ENCODE data around the gene UBL4B. TPM values are rescaled to one million over a fixed set of nuclear protein-coding genes. Genes with fewer than 3 reads are reported as not detected.

Gene UBL4B
- total RNA-seq, 1 experiment from 2014 or later, result 0.07 TPM

DNA sequence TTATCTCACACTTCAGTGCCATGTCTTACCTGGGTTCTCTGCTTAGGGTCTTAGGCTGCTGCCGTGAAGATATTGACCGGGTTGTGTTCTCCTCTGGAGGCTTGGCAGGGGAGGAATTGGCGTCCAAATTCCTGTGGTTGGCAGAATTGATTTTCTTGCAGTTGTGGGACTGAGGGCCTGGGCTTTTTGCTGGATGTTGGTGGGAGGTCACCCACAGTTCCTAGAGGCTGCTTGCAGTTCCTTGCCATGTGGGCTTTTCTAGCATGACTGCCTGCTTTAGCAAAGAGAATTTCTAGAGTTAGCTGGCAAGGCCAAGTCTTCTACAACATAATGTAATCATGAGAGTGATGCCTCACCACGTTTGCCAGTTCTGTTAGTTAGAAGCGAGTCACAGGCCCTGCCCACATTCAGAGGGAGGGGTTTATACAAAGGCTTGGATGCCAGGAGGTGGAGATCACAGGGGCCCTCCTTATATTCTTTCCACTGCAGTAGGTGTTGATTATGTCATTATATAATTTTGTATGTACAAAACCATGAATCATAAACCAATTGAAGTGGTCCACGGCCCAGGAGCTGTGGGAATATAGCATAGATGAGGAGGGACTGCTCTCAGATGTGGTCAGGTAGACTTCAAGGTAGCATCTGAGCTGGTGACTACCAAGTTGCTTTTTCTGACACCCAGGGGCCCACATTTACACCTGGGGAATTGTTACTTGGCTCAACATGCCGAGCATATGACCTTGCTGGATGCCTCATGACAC lies 6.6 kb downstream of the UBL4B start:
- H3K36me3 ChIP-seq (ENCODE audit: low read depth, low read length), result no peaks in the 10 kb centered on the region
- TF ChIP-seq, protein P1, sequence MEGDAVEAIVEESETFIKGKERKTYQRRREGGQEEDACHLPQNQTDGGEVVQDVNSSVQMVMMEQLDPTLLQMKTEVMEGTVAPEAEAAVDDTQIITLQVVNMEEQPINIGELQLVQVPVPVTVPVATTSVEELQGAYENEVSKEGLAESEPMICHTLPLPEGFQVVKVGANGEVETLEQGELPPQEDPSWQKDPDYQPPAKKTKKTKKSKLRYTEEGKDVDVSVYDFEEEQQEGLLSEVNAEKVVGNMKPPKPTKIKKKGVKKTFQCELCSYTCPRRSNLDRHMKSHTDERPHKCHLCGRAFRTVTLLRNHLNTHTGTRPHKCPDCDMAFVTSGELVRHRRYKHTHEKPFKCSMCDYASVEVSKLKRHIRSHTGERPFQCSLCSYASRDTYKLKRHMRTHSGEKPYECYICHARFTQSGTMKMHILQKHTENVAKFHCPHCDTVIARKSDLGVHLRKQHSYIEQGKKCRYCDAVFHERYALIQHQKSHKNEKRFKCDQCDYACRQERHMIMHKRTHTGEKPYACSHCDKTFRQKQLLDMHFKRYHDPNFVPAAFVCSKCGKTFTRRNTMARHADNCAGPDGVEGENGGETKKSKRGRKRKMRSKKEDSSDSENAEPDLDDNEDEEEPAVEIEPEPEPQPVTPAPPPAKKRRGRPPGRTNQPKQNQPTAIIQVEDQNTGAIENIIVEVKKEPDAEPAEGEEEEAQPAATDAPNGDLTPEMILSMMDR (conservative IDR thresholded peaks at IDR 0.05; ENCODE audit: low read depth, low read length), result no peak
- TF ChIP-seq EZH2phosphoT487 (IDR thresholded peaks at IDR 0.05; ENCODE audit: borderline replicate concordance, low read length) (no peak), EZH2 (IDR thresholded peaks at IDR 0.05; ENCODE audit: low read length, unreplicated experiment) (no peak)
- H3K9me2 ChIP-seq (replicated peaks; ENCODE audit: low read length), result no peaks in the 10 kb centered on the region
- peaks cover 16% of the 10 kb centered on the region for H3K27me3 ChIP-seq (ENCODE audit: low read length)
- no peaks in the 10 kb centered on the region for H3F3A ChIP-seq (ENCODE audit: low read length, unreplicated experiment)
- no peak overlapping the region for H3K4me2 ChIP-seq (ENCODE audit: low read length)
- DNase-seq (peak; percentile 26), ATAC-seq (no peak)
- no peaks in the 10 kb centered on the region for H3K9me3 ChIP-seq (ENCODE audit: low read length)
- no peak overlapping the region for H3K27ac ChIP-seq (ENCODE audit: low read length)
- no peak overlapping the region for H3K4me3 ChIP-seq (ENCODE audit: low read length)
- no TSS peak for BruUV-seq (replicated peaks)
- no peak overlapping the region for H2AFZ ChIP-seq (ENCODE audit: low read length)
- intact Hi-C loops (cut with micrococcal nuclease), result no loop called here
- H3K4me1 ChIP-seq (ENCODE audit: insufficient read depth, low read length), result no peaks in the 10 kb centered on the region; the same call in 1 of the 2 replicates
- POLR2A ChIA-PET (ENCODE audit: unreplicated experiment), result no interaction called here
- H3K79me2 ChIP-seq (ENCODE audit: low read length), result no peaks in the 10 kb centered on the region
- CTCF ChIA-PET, result no interaction called here
- no peaks in the 10 kb centered on the region for H4K20me1 ChIP-seq (ENCODE audit: low read length)
- no peak overlapping the region for H3K9ac ChIP-seq (ENCODE audit: low read length)

DNA sequence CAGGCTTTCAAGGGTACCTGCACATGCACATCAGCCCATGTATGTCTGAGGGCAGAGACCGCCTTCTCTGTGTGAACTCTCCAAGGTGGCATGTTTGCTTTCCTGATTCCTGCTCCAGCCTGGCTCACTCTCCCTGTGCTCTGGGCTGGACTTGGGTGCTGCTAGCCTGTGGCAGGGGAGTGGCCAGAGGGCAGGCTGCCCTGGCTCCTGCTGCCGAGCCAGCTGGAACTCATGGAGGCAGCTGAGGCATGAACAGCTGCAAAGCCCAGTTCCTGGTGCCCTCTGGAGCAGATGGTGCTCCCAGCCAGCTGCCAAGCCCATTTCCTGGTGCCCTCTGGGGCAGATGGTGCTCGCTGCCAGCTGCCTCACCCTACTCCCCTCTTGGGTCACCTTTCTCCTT lies 7.6 kb downstream of the UBL4B start:
- ChIA-PET POLR2A (ENCODE audit: unreplicated experiment) (no interaction called here), CTCF (no interaction called here)
- ATAC-seq (no peak), DNase-seq (no peak)
- BruUV-seq (replicated peaks), result no TSS peak
- H3K4me1 ChIP-seq (ENCODE audit: insufficient read depth, low read length), result no peaks in the 10 kb centered on the region; the same call in 1 of the 2 replicates
- intact Hi-C loops (cut with micrococcal nuclease), result no loop called here
- peaks cover 9% of the 10 kb centered on the region for H3K27me3 ChIP-seq (ENCODE audit: low read length)
- H2AFZ ChIP-seq (ENCODE audit: low read length), result no peak overlapping the region
- H3K4me2 ChIP-seq (ENCODE audit: low read length), result no peak overlapping the region
- H4K20me1 ChIP-seq (ENCODE audit: low read length), result no peaks in the 10 kb centered on the region
- no peaks in the 10 kb centered on the region for H3K36me3 ChIP-seq (ENCODE audit: low read depth, low read length)
- no peak overlapping the region for H3K27ac ChIP-seq (ENCODE audit: low read length)
- no peak overlapping the region for H3K4me3 ChIP-seq (ENCODE audit: low read length)
- H3F3A ChIP-seq (ENCODE audit: low read length, unreplicated experiment), result no peaks in the 10 kb centered on the region
- H3K9me2 ChIP-seq (replicated peaks; ENCODE audit: low read length), result no peaks in the 10 kb centered on the region
- H3K9ac ChIP-seq (ENCODE audit: low read length), result no peak overlapping the region
- no peaks in the 10 kb centered on the region for H3K79me2 ChIP-seq (ENCODE audit: low read length)
- TF ChIP-seq, protein P1 (conservative IDR thresholded peaks at IDR 0.05; ENCODE audit: low read depth, low read length), result no peak
- TF ChIP-seq EZH2phosphoT487 (IDR thresholded peaks at IDR 0.05; ENCODE audit: borderline replicate concordance, low read length) (no peak), EZH2 (IDR thresholded peaks at IDR 0.05; ENCODE audit: low read length, unreplicated experiment) (no peak)
- H3K9me3 ChIP-seq (ENCODE audit: low read length), result no peaks in the 10 kb centered on the region

DNA sequence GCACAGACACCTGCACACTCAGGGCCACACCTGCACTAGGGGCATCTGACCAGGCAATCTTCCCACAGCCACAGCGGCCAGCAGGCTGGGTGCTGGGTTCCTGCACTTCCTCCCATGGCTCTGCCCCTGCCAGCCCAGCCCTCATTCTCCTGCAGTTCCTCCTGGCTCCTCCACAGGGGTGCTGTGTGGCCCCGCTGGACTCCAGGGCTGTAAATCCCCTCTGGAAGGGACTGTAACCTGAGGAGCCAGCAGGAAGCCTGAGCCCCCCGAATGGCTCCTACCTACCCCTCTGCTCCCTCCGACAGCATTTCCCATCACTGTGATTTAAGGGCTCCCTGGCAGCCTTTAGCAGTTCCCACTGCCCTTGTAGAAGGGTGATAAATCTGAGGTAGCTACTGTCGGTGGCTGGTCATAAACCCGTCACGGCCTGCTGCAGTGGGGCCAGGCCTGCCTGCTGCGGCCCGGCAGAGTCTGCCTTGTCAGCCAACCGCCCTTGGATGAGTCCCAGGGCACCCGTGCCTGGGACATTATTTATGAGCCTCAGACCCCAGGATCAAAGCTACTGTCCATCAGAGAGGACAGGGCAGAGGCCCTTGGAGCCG lies 8.8 kb downstream of the UBL4B start:
- no peak overlapping the region for H2AFZ ChIP-seq (ENCODE audit: low read length)
- H3K79me2 ChIP-seq (ENCODE audit: low read length), result no peaks in the 10 kb centered on the region
- H3K27ac ChIP-seq (ENCODE audit: low read length), result no peak overlapping the region
- no TSS peak for BruUV-seq (replicated peaks)
- no peak overlapping the region for H3K4me2 ChIP-seq (ENCODE audit: low read length)
- no peaks in the 10 kb centered on the region for H3K9me2 ChIP-seq (replicated peaks; ENCODE audit: low read length)
- POLR2A ChIA-PET (ENCODE audit: unreplicated experiment), result no interaction called here
- TF ChIP-seq, protein P1 (conservative IDR thresholded peaks at IDR 0.05; ENCODE audit: low read depth, low read length), result no peak
- TF ChIP-seq EZH2 (IDR thresholded peaks at IDR 0.05; ENCODE audit: low read length, unreplicated experiment) (no peak), EZH2phosphoT487 (IDR thresholded peaks at IDR 0.05; ENCODE audit: borderline replicate concordance, low read length) (no peak)
- no peak overlapping the region for H3K9ac ChIP-seq (ENCODE audit: low read length)
- no peaks in the 10 kb centered on the region; the same call in 1 of the 2 replicates for H3K4me1 ChIP-seq (ENCODE audit: insufficient read depth, low read length)
- no peaks in the 10 kb centered on the region for H4K20me1 ChIP-seq (ENCODE audit: low read length)
- intact Hi-C loops (cut with micrococcal nuclease), result no loop called here
- H3K4me3 ChIP-seq (ENCODE audit: low read length), result no peak overlapping the region
- ATAC-seq (no peak), DNase-seq (no peak)
- H3K36me3 ChIP-seq (ENCODE audit: low read depth, low read length), result no peaks in the 10 kb centered on the region
- CTCF ChIA-PET, result no interaction called here
- no peaks in the 10 kb centered on the region for H3K27me3 ChIP-seq (ENCODE audit: low read length)
- no peaks in the 10 kb centered on the region for H3F3A ChIP-seq (ENCODE audit: low read length, unreplicated experiment)
- no peaks in the 10 kb centered on the region for H3K9me3 ChIP-seq (ENCODE audit: low read length)
